IPS DF 4.7 (cell line): ENCODE data around the gene TBCD.

Experiments used
- DNase-seq: peaks from one replicate; pipeline ENCODE4 v3.0.0-alpha.2; 2013; ENCODE audit warnings: low spot score; ENCODE audit errors: extremely low read depth

TBCD gene

DNA sequence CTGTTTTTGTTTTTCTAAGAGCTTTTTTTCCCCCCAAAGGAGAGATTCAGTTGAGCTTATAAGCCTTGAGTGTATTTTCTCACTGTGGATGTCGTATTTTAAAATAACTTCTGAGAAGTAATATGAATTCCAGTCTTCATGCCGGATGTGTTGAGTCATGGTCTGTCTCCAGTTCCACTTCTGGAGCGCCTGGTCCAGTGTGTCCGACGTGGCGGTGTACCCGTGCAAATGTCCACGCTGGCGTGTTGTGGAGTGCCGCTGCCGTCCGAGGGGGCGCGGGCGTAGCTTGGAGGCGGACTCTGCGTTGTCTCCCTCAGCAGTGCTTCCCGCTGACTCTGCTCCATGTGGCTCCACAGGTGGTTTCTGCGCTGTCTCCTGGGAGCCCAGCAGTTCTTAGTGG is 148.9 kb downstream of the TBCD start:
- DNase-seq = no peak

DNA sequence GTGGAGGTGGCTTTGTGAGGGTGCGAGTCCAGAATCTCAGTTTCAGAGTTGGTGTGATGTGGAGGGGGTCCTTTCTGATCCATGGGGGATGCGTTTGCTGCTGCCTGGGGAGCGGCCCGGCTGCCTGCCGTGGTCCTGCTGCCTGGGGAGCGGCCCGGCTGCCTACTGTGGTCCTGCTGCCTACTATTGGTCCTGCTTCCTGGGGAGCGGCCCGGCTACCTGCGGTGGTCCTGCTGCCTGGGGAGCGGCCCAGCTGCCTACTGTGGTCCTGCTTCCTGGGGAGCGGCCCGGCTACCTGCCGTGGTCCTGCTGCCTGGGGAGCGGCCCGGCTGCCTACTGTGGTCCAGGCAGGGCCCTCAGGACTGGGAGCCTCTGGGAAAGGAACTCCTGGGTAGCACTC is 149.5 kb downstream of the TBCD start:
- no peak for DNase-seq

DNA sequence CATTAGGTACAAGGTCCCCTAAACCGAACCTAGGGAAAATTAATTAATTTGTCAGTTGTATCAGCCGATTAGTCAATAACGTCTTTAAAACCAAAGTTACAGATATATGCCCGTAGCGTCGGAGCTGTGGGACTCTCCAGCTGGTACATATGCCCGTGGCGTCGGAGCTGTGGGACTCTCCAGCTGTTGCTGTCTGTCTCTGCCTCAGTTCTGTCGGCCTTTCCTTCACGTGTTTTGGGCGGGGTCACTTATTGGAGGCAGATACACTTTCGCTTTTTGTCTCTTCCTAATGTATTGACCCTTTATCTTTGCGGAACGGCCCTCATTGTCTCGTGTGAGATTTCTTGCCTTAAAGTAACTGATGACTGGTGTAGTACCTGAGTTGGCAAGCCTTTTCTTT is 150.0 kb downstream of the TBCD start:
- DNase-seq = no peak

DNA sequence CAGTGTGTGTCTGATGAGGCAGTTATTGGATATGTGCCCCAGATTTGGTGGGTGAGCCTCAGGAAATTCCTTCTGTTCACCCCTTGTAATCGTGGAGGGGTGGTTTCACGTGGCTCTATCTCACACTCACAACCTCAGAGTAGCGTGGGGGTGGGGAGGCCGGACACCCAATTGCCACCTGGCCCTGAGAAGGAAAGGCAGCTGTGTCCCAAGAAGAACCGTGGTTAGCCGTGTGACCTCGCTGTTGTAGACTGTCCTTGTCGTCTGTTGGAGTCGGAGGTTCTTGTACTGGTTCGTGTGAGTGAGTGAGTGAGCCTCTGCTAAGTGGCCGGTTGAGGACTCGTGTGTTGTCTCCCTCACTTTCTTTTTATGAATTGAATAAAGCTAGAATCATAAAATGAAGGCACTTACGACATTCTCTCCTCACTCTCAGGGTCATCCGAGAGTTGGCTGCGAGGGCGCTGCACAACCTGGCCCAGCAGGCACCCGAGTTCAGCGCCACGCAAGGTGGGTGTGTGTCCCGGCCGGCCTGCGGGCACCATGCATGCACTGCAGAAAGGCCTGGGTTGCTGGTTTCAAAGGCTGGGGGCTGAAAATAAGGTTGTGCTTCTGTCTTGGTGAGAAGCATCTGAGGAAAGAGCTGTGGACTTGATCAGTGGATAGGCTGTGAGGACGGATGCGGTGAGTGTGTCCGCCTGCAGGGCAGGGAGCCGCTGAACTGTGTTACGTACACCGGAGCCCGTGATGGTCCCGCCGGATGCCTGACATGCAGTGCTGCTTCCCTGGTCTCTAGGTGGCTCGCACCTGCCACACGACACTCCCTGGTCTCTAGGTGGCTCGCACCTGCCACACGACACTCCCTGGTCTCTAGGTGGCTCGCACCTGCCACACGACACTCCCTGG is 151.4 kb downstream of the TBCD start:
- DNase-seq = no peak

DNA sequence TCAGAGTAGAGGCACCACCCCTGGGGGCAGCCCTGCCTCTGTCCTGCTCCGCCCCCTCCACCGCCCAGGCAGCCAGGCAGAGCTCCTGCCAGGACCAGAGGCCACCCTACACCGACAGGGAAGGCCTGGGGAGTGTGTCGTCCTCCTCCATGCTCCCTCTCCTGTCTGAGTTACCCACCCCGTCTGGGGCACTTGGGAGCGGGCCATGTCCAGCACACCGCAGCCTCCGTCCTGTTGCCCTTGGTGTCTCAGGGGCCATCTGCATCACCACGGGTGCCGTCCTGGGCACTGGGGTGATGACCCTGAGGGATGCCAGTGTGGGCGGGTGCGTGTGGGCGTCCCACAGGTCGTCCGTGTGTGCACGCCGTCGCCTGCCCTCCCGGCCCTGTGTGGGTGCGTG is 153.3 kb downstream of the TBCD start:
- no peak for DNase-seq

DNA sequence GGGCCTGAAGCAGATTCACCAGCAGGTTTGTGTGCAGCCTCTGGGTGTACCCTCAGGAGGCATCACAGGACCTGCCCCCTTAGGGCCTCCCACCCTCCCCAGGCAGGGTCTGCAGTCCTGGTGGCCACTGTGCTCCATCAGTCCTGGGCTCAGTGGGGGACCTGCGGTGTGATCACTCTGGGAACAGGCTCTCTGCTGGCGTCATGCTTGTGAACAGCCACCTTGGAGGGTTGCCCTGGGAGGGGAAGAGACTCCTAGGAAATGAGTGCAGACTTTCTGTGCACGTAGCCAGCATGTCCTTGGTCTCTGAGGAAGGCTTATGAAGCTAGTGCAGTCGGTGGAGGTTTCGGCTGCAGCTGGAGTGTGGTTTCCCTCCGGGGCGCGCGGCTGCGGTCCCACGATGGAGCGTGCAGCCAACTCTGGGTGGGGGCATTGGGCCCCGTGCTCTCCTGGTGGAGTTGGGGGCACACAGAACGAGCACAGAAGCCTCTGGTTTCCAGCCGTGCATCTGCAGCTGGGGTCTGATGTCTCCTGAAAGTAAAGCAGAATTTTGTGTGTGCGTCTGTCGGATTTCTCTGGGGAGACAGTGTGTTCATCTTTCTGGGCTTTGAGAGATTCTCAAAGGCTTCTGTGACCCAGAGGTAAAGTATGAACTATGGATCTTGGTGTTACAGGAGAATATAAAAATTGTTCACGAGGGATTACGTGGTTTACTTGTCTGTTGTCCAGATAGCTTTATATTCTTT is 156.1 kb downstream of the TBCD start:
- DNase-seq = no peak

DNA sequence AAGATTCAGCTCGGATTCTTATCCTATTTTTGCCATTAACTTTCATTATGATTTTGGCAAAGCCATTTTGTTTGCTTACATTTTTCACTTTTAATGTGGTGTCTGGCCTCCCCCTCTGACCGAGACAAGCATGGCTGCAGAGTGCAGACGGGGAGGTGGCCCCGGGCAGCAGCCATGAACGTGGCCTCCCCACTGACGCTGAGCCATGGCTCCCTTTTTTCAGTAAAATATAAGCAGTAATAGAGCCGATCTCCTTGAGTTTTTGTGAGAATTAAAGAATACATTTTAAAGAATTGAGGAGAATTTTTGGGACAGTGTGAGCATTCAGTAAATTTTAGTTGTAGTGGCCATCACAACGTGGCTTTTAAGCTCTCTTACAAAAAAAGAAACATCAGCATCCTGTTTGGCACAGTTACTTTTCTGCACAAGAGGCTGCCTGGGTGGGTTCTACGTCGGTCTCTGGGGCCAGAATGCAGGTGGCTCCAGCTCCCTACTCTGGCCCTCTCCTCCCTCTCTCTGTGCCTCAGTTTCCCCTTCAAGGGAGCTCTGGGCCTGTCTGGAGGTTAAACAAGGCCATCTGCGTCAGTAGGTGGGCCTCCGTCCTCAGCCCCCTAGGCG is 156.8 kb downstream of the TBCD start:
- no peak for DNase-seq

DNA sequence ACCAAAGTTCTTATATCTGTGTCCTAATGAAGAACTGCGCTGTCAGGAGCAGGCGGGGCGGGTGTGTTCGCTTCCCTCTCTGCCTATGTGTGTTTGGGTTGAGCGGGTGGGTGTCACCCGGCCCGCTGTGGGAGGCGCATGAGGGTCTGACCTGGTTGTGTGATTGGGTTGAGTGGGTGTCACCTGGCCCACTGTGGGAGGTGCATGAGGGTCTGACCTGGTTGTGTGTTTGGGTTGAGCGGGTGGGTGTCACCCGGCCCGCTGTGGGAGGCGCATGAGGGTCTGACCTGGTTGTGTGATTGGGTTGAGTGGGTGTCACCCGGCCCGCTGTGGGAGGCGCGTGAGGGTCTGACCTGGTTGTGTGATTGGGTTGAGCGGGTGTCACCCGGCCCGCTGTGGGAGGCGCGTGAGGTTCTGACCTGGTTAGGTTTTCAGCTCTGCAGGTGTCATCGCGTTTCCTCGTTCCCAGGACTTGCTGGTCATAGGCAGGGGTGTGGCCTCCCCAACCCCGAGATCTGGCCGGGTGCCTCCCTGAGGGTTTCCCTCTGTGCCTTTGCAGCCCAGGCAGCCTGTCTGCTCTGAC is 157.5 kb downstream of the TBCD start:
- no peak for DNase-seq

DNA sequence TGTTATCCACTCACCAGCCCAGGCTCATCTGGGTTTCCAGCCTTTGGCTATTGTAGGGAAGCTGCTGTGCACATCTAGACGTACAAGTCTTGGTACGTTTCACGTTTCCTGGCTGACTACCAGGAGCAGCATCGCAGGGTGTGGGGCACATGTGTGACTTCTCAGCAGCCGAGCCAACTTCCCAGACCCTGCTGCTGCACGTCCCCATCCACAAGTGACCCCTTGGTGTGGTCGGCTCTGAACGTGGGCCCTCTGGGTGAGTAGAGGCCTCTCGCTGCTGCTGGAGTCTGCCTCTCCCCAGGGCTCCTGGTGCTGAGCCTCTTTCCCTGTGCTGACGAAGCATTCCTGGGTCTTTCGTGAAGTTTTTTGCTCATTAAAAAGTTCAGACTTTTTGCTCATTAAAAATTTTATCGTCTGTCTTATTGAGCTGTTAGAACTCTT is 158.2 kb downstream of the TBCD start:
- no peak for DNase-seq

DNA sequence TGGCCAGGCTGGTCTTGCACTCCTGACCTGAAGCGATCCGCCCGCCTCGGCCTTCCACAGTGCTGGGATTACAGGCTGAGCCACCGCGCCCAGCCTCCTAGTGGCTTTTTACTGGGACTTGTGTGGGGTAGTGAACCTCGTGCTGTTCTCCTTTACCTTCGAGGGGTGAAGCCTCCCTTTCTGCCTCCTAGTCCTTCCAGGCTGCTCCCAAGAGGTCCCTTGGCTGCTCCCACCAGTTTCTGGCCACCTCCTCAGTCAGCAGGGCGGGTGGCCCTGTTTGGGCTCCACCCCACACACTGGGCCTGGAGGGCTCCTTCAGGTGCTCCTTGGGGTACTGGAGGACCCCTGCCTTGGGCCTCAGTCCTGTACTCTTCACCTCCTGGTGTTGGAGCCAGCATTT is 158.9 kb downstream of the TBCD start:
- DNase-seq = no peak

DNA sequence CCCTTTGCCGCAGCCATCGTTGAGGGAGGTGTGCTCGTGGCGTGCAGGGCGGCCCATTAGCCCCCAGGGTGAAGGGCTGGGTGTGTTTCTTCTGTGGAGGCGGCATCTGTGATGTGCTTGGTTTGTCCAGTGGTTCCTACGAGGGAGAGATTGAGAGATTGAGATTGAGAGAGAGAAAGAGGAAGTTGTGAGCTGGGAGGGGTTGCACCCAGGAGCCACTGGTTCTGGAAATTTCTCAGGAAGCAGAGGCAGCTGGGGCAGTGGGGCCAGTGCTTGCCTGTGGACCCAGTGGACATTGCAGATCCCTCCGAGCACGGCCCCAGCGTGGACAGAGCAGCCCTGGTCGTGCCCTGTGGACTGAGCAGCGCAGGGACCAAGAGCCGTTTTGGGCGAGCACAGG is 160.0 kb downstream of the TBCD start:
- DNase-seq = no peak

DNA sequence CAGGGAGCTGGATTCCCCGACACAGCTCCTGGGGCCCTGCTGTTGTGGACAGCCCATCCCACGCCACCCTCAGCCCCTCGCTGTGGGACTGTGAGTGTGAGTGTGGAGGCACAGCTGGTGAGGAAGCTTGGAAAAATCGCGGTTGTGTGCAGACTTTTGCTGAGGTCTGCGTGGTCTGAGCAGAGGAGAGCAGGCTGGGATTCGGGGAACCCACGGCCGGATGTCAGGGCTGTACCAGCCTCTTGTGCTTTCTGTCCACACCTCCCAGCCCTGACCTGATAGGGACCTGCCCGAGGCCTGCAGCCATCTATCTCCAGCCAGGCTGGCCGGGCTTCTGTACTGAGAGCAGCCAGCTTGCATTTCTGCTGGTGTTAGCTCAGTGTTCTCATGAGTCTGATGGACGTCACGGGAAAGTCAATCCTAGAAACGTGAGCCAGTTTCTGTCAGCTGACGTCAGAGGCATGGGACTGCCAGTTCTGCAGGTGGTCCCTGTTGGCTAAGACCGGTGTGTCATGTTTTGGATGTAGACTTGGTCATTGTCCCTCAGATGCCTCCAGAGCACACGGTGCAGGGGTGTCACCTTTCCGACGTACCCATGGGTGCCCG is 160.7 kb downstream of the TBCD start:
- DNase-seq = no peak

DNA sequence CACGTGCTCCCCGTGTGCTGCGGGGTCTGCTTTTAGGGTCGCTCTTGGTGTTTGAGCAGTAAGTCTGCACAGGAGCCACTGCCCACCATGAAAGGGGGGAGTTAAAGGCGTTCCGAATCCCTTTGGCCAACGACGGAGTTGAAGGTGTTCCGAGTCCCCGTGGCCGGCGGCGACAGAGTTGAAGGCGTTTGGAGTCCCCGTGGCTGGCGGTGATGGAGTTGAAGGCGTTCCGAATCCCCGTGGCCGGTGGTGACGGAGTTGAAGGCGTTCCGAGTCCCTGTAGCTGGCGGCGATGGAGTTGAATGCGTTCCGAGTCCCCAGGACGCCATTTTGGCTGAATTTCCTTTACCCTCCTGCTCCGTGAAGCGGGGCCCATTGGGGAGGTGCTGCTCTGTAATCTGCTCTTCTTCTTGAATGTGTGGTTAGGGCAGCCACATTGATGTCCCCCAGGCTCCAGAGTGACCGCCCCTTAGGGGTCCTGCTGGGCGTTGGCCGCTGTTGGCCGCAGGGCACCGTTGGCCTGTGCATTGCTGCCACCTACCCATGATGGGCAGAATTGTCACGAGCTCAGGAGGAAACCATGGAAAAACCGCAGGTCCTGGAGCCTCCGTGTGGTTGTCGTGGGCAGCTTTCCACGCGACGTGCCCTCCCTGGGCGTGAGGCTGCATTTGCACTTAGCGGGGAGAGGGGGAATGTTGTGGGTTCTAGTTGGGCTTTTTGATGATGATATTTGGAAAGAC is 161.6 kb downstream of the TBCD start:
- no peak for DNase-seq

DNA sequence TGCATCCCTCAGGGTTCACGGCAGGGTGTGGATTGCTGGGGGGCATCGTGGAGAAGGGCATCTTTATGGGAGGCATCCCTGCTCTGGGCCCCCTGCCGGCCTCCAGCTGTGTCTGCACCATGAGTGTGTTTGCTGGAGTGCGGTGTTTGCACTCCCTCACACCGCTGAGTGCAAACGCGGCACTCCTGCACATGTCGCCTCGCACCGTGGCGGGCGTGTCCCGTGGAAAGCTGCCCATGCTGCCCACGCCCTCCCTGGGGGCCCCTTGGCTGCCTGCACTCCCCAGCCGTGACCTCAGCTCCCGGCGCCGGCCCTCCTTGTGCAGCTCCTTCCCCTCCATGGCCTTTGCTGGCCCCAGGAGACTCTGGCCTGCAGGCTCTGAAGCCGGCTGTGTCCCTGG is 162.5 kb downstream of the TBCD start:
- no peak for DNase-seq

DNA sequence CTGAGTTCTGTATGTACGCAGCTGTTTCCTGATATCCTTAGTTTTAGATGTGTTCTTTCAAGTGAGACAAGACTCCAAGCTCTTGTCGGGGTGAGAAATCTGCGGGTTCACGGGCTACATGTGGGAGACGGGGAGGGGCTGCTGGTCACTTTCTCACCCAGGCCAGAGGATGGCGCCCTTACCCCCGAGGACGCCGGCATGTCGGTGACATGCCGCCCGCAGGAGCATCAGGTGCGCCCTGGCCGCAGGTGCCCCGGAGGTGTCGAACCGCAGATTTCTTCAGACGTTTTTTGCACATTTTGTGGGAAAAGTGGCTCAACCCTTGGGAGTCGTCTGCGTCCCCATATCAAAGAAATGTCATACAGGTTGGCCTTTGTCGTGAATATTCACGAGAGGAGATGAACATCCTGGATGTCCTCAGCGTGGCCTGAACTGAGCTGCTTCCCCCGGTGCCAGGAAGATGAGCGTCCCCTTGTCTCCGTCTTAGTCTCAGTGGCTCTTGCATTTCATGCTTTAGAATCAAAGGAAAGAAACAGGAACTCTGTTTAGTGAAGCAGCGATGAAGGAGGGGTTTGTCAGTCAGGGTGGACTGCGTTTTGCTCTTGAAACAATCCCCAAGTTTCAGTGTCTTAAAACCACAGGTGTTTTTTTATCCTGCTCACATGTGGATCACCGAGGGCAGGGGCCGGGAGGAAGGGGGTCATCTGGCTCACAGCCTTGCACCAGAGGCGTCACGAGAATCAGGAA is 163.3 kb downstream of the TBCD start:
- DNase-seq = no peak

DNA sequence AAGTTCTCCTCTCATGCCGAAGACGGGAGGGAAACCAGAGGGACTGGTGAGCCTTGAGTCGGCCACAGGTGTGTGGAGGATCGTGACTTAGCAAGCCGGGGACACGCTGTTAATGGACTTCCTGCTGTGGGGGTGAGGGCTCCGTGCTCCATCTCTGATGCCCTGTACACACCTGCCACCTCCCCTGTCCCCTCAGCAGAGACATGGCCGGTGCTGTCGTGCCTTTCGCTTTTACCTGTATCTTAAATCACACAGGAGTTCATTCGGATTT is 163.8 kb downstream of the TBCD start:
- DNase-seq = no peak

DNA sequence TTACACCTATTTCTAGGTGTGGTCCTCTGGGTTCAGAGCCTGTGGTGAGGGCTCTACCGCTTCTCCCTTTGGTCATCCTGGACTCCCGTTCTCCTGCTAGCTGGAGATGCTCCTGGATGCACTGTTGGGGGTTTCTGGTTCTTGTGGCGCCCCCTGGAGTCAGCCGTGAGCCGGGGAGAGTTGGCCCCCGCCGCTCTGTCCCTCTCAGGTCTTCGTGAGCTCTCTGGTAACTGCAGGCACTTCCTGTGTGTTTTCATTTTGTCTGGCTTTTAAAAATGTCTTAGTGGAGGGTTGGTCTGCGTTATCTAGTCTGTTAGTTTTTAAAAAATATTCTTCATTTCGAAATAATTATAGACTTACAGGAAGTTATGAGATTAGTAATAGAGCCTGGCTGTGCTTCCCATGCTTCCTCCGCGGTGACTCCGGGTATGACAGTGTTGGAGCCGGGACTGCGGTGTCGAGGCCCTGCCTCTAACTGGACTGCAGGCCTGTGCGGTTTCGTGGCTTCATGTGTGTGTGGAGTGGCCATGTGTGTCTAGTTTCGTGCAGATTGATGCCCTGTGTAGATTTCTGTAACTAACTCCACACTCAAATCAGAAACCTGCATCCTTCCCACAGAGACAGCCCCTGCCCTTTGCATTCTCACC is 166.0 kb downstream of the TBCD start:
- no peak for DNase-seq

DNA sequence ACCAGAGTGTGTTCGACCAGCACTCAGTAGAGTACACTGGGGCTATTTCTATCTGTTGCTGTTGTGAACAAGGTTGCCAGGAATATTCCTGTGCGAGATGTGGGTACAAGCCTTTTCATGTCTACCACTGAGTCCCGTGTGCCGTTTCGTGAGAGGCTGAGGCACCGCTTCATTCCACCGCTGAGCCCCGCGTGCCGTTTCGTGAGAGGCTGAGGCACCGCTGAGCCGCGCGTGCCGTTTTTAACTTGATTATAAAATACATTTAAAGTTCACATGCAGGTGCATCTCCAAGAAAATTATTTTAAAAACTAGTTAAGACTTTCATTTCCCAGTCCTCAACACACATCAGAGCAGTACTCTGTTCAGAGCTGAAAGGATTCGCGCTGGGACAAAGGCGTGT is 166.6 kb downstream of the TBCD start:
- DNase-seq = no peak

DNA sequence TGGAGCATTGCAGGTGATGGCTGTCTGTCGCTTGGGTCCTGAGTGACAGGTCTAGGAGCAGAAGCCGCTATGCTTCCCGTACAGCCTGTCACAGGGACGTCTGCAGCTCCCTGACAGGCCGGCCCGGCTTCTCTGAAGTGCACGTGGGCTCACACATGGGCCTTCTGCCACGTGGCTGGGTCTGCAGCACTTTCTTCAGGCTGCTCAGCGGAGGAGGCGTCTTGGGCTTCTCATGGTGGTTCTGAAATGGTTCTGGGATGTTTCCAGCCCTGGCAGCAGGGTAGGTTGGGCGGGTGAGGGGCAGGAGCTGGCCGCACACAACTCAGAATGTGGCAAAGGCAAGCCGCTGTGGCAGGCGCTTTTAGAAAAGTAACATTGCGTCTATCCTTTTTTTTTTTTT is 168.3 kb downstream of the TBCD start:
- no peak for DNase-seq

DNA sequence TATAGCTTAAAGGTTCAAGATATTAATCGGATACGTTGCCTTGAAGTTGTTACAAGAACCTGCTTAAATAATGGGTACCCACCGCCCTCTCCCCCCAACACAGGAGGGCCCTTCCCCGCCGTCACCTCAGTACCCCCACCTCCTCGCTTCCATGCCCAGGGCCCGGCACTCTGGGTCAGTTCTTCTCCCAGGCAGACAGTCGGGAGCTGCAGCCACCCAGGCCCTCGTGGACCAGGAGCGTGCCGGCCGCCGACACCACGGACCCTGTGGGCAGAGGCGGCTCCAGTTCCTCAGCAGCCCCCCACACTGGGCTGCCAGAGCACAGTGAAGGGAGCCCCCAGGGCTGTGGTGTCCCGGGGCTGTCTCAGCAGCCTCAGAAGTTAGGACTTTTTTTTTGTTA is 168.8 kb downstream of the TBCD start:
- DNase-seq = no peak
